Neural progenitor cell (in vitro differentiated cells): ENCODE results near the gene TBK1. TPM values are rescaled to one million over a fixed set of nuclear protein-coding genes. Genes with fewer than 3 reads are reported as not detected.

Experiments
- DNase-seq: peaks from one replicate; pipeline ENCODE4 v3.0.0-alpha.2; 2016; ENCODE audit warnings: low spot score
- H2AFZ ChIP-seq: fragments of 200-600 bp; sonication (generic); replicated peaks from 2 replicates; pipeline ENCODE4 v1.6.1; 2016; ENCODE audit warnings: antibody characterized with exemption
- H3F3A ChIP-seq: fragments of 200-600 bp; sonication (generic); 2 replicates; pipeline ENCODE4 v1.6.1; 2016; ENCODE audit warnings: antibody characterized with exemption, low read depth
- H3K27ac ChIP-seq: fragments of 200-600 bp; sonication (generic); 2 replicates; pipeline ENCODE4 v1.5.1; 2016; ENCODE audit warnings: mild to moderate bottlenecking
- H3K27me3 ChIP-seq: fragments of 200-600 bp; sonication (generic); 2 replicates; pipeline ENCODE4 v1.6.1; 2016; ENCODE audit warnings: mild to moderate bottlenecking, moderate library complexity
- H3K36me3 ChIP-seq: fragments of 200-600 bp; sonication (generic); 2 replicates; pipeline ENCODE4 v1.5.1; 2016
- H3K4me1 ChIP-seq: fragments of 200-600 bp; sonication (generic); 2 replicates; pipeline ENCODE4 v1.6.1; 2016; ENCODE audit warnings: mixed run types
- H3K4me2 ChIP-seq: fragments of 200-600 bp; sonication (generic); 2 replicates; pipeline ENCODE4 v1.6.1; 2016
- H3K4me3 ChIP-seq: fragments of 200-600 bp; sonication (generic); 2 replicates; pipeline ENCODE4 v1.5.1; 2016
- H3K79me2 ChIP-seq: fragments of 200-600 bp; sonication (generic); 2 replicates; pipeline ENCODE4 v1.6.1; 2016; ENCODE audit warnings: low read depth
- H3K9ac ChIP-seq: fragments of 200-600 bp; sonication (generic); 2 replicates; pipeline ENCODE4 v1.6.1; 2016
- H3K9me3 ChIP-seq: fragments of 200-600 bp; sonication (generic); 2 replicates; pipeline ENCODE4 v1.5.1; 2016; ENCODE audit warnings: low read depth
- H4K20me1 ChIP-seq: fragments of 200-600 bp; sonication (generic); 2 replicates; pipeline ENCODE4 v1.6.1; 2016; ENCODE audit warnings: low read depth
- H3K27ac Mint-ChIP-seq: 3 replicates; pipeline ENCODE4 v1.8.0; 2021; ENCODE audit warnings: mixed read lengths
- H3K27me3 Mint-ChIP-seq: 2 replicates; pipeline ENCODE4 v1.8.0; 2022; ENCODE audit warnings: low read depth, mild to moderate bottlenecking, inconsistent platforms, moderate library complexity, mixed read lengths; ENCODE audit not compliant: insufficient read depth
- H3K36me3 Mint-ChIP-seq: 3 replicates; pipeline ENCODE4 v1.8.0; 2021; ENCODE audit warnings: mixed read lengths
- H3K4me1 Mint-ChIP-seq: 3 replicates; pipeline ENCODE4 v1.8.0; 2021; ENCODE audit warnings: mixed read lengths
- H3K4me3 Mint-ChIP-seq: 3 replicates; pipeline ENCODE4 v1.8.0; 2021; ENCODE audit warnings: mild to moderate bottlenecking, moderate library complexity, mixed read lengths
- H3K9me3 Mint-ChIP-seq: 3 replicates; pipeline ENCODE4 v1.8.0; 2020; ENCODE audit warnings: mixed read lengths
- CTCF ChIP-seq: fragments of 200-600 bp; sonication (generic); IDR thresholded peaks from 2 replicates; pipeline ENCODE4 v1.5.1; 2017; ENCODE audit warnings: antibody characterized with exemption, mild to moderate bottlenecking
- EZH2 ChIP-seq: fragments of 200-600 bp; sonication (generic); IDR thresholded peaks from 2 replicates; pipeline ENCODE4 v1.6.1; 2017; ENCODE audit warnings: antibody characterized with exemption, mild to moderate bottlenecking, moderate library complexity
- EZH2phosphoT487 ChIP-seq: fragments of 200-600 bp; sonication (generic); IDR thresholded peaks from 2 replicates; pipeline ENCODE4 v1.6.1; 2017; ENCODE audit warnings: antibody characterized with exemption
- total RNA-seq: library from RNA; depleted of rRNA; stranded (reverse); fragments of >200 nt; gene quantifications from 2 replicates; pipeline ENCODE4 v1.2.3, GENCODE V29; 2015; ENCODE audit warnings: low replicate concordance

The TBK1 gene
- total RNA-seq, 1 donor from 2014 or later: 51.3 TPM

DNA sequence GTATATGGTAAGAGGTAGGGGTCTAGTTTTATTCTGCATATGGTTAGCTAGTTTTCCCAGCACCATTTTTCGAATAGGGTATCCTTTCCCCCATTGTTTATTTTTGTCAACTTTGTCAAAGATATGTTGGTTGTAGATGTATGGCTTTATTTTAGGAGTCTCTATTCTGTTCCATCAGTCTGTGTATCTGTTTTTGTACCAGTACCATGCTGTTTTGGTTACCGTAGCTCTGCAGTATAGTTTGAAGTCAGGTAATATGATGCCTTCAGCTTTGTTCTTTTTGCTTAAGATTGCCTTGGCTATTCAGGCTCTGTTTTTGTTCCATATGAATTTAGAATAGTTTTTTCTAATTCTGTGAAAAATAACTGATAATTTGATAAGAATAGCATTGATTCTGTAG is 24.9 kb downstream of the TBK1 start:
- Histone ChIP-seq H3K36me3 (peaks cover 40% of the 10 kb centered on the region), H3K27ac (no peak overlapping the region), H3K9me3 (peaks cover 4% of the 10 kb centered on the region), H3K4me2 (no peak overlapping the region), H3K4me1 (no peaks in the 10 kb centered on the region), H2AFZ (no peak overlapping the region), H3K9ac (no peak overlapping the region), H4K20me1 (no peaks in the 10 kb centered on the region), H3K79me2 (peaks cover 31% of the 10 kb centered on the region), H3K27me3 (no peaks in the 10 kb centered on the region), H3K4me3 (no peak overlapping the region), H3F3A (peaks cover 3% of the 10 kb centered on the region)
- Mint-ChIP-seq H3K9me3 (peaks cover 22% of the 10 kb centered on the region), H3K4me3 (no peak overlapping the region), H3K27me3 (peaks cover 2% of the 10 kb centered on the region), H3K27ac (no peak overlapping the region), H3K4me1 (no peaks in the 10 kb centered on the region), H3K36me3 (peaks cover 40% of the 10 kb centered on the region)
- DNase-seq: no peak
- no peak for TF ChIP-seq EZH2phosphoT487
- TF ChIP-seq EZH2: no peak
- TF ChIP-seq CTCF: no peak

GRCh38 chr12:64478661-64479060 is 26.7 kb downstream of the TBK1 start:
- H2AFZ ChIP-seq: no peak overlapping the region

DNA sequence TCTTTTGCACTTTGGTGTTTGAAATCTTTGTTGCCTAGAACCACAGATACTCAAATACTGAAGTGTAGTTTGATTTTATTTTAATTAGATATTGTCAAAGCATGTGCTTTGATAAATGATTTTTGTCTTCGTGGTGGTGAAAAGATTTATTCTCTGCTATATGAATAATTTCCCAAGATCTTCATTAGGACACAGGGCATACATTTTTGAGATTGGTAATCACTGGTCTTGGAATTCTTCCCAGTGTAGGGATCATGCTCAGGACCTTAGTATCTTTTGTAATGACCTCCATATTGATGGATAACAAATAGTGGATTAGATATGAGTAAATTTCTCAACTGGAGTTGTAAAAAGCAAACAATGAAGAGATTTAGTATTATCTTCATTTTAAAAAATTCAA is 28.2 kb downstream of the TBK1 start:
- Histone ChIP-seq H3K36me3 (peaks cover 41% of the 10 kb centered on the region), H3K4me3 (no peak overlapping the region), H3K9ac (no peak overlapping the region), H2AFZ (no peak overlapping the region), H3K4me1 (no peaks in the 10 kb centered on the region), H3K4me2 (no peak overlapping the region), H3F3A (peaks cover 3% of the 10 kb centered on the region), H3K27ac (no peak overlapping the region), H3K9me3 (peaks cover 4% of the 10 kb centered on the region), H3K79me2 (peaks cover 31% of the 10 kb centered on the region), H3K27me3 (no peaks in the 10 kb centered on the region), H4K20me1 (no peaks in the 10 kb centered on the region)
- Mint-ChIP-seq H3K27me3 (no peaks in the 10 kb centered on the region), H3K36me3 (peaks cover 22% of the 10 kb centered on the region), H3K9me3 (peaks cover 21% of the 10 kb centered on the region), H3K4me3 (no peak overlapping the region), H3K27ac (no peak overlapping the region), H3K4me1 (no peaks in the 10 kb centered on the region)
- no peak for DNase-seq
- TF ChIP-seq EZH2 (no peak), EZH2phosphoT487 (no peak), CTCF (no peak)

More at GRCh38 chr12:64478661-64479060, 26.7 kb downstream of the TBK1 start:
- H3K27ac ChIP-seq: no peak overlapping the region
- no peaks in the 10 kb centered on the region for H3K4me1 ChIP-seq
- no peak overlapping the region for H3K4me2 ChIP-seq
- H3K79me2 ChIP-seq: peaks cover 31% of the 10 kb centered on the region
- H3K9me3 ChIP-seq: peaks cover 4% of the 10 kb centered on the region
- no peak overlapping the region for H3K9ac ChIP-seq
- H3K27me3 Mint-ChIP-seq: peaks cover 1% of the 10 kb centered on the region
- no peak overlapping the region for H3K4me3 ChIP-seq
- H3K9me3 Mint-ChIP-seq: peaks cover 22% of the 10 kb centered on the region
- H3K4me3 Mint-ChIP-seq: no peak overlapping the region
- no peaks in the 10 kb centered on the region for H3K4me1 Mint-ChIP-seq
- no peaks in the 10 kb centered on the region for H3K27me3 ChIP-seq
- H3K27ac Mint-ChIP-seq: no peak overlapping the region
- no peaks in the 10 kb centered on the region for H4K20me1 ChIP-seq
- H3F3A ChIP-seq: peaks cover 3% of the 10 kb centered on the region
- TF ChIP-seq EZH2 (no peak), EZH2phosphoT487 (no peak), CTCF (no peak)
- DNase-seq: no peak
- H3K36me3 ChIP-seq: peaks cover 48% of the 10 kb centered on the region
- H3K36me3 Mint-ChIP-seq: peaks cover 31% of the 10 kb centered on the region
